Stimulated activated CD8-positive, alpha-beta memory T cell treated with anti-CD3 and anti-CD28 coated beads, Interleukin-4, amount 100 ng/mL, for 24 hours (primary cell): ENCODE measurements around the gene RYR2.

Experiments
- DNase-seq: peaks from one replicate; pipeline ENCODE4 v3.0.0-alpha.2; 2020; ENCODE audit warnings: low read depth

The RYR2 gene

DNA sequence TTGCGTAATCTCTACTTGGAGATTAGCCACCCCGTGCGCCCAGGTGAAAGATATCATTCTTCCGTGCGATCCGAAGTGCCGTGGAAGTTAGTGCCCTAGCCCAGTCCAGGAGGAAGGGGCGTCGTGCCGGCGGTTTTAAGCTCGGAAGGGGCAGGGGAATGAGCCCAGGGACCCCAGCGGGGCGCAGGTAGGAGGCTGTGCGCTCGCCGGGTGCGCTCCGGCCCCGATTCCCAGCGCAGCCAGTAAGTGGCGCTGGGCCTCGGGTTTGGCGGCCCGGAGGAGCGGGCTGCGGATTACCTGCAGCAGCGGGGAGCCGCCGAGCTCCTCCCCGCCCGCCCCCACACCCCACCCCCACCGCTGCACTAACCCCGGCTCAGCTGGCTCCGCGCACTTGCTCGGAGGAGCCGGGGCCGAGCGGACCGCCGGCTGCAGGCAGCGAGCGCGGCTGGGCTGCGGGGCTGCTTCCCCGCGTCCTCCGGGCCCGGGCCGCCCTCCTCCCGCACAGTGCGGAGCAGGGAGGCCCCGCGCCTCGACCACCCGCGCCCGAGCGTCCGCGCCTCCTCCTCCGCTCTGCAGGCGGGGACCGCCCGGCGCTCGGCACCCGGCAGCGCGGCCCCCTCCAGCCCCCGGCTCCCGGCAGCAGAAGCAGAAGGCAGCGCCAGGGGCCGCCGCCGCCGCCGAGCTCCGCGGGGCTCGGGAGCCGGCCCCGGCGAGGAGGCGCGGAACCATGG, at the start of gene RYR2:
RYR2 (plus strand) TSS at position 390 of the 731 bp plus-strand sequence; CDS start at position 728, 338 bp downstream.
- DNase-seq, result no peak

DNA sequence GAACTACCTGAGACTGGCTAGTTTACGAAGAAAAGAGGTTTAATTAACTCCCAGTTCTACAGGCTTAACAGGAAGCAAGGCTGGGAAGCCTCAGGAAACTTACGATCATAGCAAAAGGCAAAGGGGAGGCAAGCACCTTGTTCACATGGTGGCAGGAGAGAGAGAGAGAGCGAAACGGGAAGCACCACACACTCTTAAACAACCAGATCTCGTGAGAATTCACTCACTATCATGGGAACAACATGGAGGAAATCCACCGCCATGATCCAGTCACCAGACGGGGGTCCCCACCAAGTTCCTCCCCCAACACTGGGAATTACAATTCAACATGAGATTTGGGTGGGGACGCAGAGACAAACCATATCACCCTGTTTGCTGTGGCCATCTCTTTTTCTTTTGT, 49.5 kb upstream of the RYR2 start:
- DNase-seq, result no peak

GRCh38 chr1:236994450-236994849, 47.5 kb upstream of the RYR2 start:
- no peak for DNase-seq

- DNase-seq, result no peak
These were observed 44.6 kb upstream of the RYR2 start for GRCh38 chr1:236997361-236997760.

GRCh38 chr1:236997882-236998281, 44.1 kb upstream of the RYR2 start:
- DNase-seq, result no peak

- DNase-seq, result no peak
These were observed 43.4 kb upstream of the RYR2 start for GRCh38 chr1:236998546-236998945.

DNA sequence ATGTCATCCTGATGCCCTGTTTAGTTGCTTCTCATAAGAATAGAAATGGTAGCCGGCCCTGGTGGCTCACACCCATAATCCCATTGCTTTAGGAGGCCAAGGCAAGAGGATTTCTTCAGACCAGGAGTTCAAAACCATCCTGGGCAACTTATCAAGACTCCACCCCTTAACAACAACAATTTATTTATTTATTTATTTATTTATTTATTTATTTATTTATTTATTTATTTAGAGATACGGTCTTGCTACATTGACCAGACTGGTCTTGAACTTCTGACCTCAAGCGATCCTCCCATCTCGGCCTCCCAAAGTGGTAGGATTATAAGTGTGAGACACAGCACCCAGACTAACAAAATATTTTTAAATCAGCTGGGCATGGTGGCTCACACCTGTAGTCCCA, 41.8 kb upstream of the RYR2 start:
- DNase-seq, result no peak

GRCh38 chr1:237003516-237003915, 38.5 kb upstream of the RYR2 start:
- DNase-seq, result no peak

DNA sequence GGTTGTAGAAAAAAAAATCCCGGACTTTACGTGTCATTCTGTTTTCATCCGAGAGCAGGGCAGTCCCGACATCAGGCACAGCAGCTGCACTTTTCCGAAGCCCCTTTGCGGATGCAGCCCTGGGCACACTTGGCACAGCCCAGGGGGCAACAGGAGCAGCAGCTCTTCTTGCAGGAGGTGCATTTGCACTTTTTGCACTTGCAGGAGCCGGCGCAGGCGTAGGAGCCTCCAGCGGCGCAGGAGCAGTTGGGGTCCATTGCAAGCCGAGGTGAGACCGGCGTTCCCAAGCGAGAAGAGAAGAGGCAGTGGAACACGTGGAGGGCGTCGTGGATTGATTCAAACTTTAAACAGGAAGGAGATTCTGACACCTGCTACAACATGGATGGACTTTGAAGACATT, 37.9 kb upstream of the RYR2 start, which contains the start of gene MT1HL1:
MT1HL1 (minus strand) TSS at position 326 of the 400 bp plus-strand sequence; CDS start at position 257, 69 bp downstream.
- no peak for DNase-seq

- DNase-seq, result no peak
These were observed 36.3 kb upstream of the RYR2 start for GRCh38 chr1:237005674-237006073.

GRCh38 chr1:237007147-237007881, 34.7 kb upstream of the RYR2 start:
- no peak for DNase-seq

- no peak for DNase-seq
These were observed 32.4 kb upstream of the RYR2 start for GRCh38 chr1:237009611-237010010.

GRCh38 chr1:237011432-237011831, 30.6 kb upstream of the RYR2 start:
- no peak for DNase-seq

DNA sequence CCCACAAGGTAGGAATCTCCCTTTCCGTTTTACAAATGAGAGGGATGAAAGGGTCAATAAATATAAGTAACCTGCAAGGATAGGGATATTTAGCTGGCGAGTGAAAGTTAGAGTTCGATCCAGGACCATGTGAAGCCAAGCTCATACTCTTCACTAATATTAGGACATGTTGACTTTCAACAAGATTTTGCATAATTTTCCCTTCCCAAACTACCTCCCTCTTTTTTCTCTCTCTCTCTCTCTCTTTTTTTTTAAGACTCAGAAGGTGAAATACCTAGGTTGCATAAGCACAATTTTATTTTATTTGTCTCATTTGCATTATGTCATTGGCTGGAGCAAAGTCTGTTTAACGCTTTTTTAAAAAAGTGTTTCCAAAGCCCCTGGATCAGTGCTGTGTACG, 29.6 kb upstream of the RYR2 start:
- DNase-seq, result no peak

DNA sequence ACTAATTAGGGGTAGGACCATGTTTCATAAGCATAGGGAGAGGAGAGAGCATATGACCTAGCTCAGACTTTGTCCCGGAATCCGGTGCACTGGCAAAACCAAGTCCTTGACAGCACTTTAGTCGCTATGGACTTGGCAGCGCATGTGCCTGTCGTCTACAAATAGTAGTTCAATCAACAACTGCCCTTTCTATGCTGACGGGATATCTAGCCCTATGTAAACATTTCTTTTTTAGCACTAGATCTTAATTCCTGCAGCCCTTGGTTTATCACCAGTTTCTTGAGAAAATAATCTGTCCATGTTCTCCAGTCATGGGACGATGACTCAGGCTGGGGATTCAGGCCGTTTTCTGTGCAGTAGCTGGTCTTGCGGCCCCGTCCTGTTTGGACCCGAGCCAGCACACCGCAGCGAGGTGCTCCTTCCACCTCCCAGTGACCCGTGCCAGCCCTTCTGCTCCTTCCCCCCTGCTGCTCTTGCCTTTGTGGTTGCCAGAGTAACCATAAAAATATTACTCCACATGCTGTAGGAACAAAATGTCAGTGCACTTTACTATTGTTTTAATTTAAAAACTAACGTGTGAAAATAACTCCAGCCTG, 29.1 kb upstream of the RYR2 start:
- DNase-seq, result no peak

DNA sequence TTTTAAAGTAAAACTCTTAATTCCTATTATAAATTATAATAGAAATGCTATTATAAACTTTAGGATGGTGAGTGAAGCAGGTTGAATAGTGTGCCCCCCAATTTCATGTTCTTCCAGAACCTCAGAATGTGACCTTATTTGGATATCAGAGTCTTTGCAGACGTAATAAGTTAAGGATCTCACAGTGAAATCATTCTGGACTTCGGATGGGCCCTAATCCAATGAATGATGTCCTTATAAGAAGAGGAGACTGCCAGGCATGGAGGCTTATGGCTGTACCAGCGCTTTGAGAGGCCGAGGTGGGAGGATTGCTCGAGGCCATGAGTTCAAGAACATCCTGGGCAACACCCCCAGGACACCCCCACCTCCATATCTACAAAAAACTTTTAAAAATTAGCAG, 28.4 kb upstream of the RYR2 start:
- no peak for DNase-seq

DNA sequence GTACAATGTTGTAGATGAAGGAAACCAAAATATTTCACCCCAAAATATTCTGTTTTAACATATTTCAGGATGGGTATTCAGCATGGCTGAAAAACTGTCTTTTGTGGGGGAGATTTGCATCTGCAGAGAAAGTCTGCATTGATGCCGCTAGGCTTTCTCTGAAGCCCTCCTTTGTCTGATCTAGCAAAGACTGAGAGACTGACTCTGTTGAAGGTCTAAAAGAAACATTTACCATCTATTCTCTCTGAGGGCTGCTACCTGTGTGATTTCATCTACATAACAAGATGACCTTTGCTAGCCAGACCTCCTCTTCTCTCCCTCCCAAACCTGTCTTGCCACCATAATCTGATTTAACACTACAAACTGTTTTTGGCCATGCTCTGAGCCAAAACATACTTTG, 25.4 kb upstream of the RYR2 start:
- no peak for DNase-seq

DNA sequence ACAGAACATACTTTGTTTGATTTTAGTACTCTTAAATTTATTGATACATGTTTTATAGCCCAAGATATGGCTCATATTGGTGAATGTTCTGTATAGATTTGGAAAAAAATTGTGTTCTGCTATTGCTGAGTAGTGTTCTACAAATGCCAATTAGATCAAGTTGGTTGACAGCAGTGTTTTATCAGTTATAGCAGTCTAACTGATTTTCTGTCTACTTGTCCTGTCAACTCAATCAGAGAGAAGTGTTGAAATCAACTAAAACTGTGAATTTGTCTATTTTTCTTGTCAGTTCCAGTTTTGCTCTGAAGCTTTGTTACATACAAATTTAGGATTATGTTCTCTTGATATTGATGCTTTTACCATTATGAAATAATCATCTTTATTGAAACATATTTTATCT, 23.1 kb upstream of the RYR2 start:
- no peak for DNase-seq

- DNase-seq, result no peak
These were observed 16.5 kb upstream of the RYR2 start for GRCh38 chr1:237025358-237026074.

- DNase-seq, result no peak
These were observed 12.7 kb upstream of the RYR2 start for GRCh38 chr1:237029240-237029639.

- no peak for DNase-seq
These were observed 12.0 kb upstream of the RYR2 start for GRCh38 chr1:237029850-237030535.

DNA sequence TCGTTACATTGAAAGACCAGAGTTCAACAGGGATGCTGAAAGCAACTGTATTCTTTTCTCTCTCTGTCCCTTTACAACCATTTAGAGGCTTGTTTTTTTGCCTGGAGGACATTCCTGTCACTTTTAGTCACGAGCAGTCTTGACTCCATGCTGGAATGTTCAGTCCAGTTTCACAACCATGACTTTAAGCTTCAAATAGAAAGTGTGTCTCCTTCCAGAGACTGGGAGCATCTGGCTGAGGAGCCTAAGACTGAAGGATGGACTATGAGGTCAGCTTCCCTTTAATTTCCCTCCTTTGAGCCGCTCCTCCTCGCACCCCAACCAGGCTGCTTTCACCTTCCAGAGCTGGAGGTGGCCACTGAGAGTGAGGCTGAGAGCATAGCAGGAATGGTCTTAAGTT, 10.5 kb upstream of the RYR2 start:
- DNase-seq, result no peak
